B cell (primary cell): ENCODE data around the gene FSHR. TPM values are rescaled to one million over a fixed set of nuclear protein-coding genes. Genes with fewer than 3 reads are reported as not detected.

Source experiments
- ATAC-seq: fragments of 200-7000 bp; cut with Tn5 transposase; one replicate; pipeline ENCODE4 v1.10.0; 2021; ENCODE audit warnings: low read depth, mild to moderate bottlenecking, moderate number of reproducible peaks, moderate library complexity
- CTCF ChIA-PET: fragments of 350-600 bp; sonication (Branson Sonifier 250); formaldehyde crosslinking; loops from one replicate; lab custom pipeline; 2021; ENCODE audit warnings: antibody characterized with exemption, inconsistent platforms; lab: Charles Lee
- POLR2A ChIA-PET: fragments of 350-600 bp; sonication (Branson Sonifier 250); formaldehyde crosslinking; loops from one replicate; lab custom pipeline; 2021; ENCODE audit warnings: antibody characterized with exemption; lab: Charles Lee
- DNase-seq: peaks from one replicate; pipeline ENCODE4 v3.0.0; 2013
- H2AFZ ChIP-seq: 2 replicates; pipeline ENCODE4 v1.6.1; 2012; ENCODE audit warnings: mild to moderate bottlenecking, low read depth, low read length; ENCODE audit not compliant: insufficient read depth, poor library complexity, severe bottlenecking
- H3K27ac ChIP-seq, 2 donors: 1 replicate in 1 of 2; 2 replicates in 1 of 2; pipeline ENCODE4 v1.5.1; 2012 to 2013; ENCODE audit warnings: low read length in 2 of 2, mild to moderate bottlenecking in 2 of 2, moderate library complexity in 1 of 2
- H3K27me3 ChIP-seq, 4 experiments: fragments of 200-600 bp in 1 of 4; sonication (generic) in 1 of 4; replicated peaks in 1 of 4; 1 replicate in 2 of 4; 2 replicates in 2 of 4; pipeline versions ENCODE4 v1.6.1 to v1.7.0; 2013 to 2016; ENCODE audit warnings: low read length in 3 of 4, mild to moderate bottlenecking in 2 of 4, mixed read lengths in 1 of 4, moderate library complexity in 1 of 4; ENCODE audit not compliant: insufficient read depth in 4 of 4, control insufficient read depth in 3 of 4; ENCODE audit errors: control extremely low read depth in 1 of 4
- H3K36me3 ChIP-seq, 2 experiments: replicated peaks in 1 of 2; 1 replicate in 1 of 2; 2 replicates in 1 of 2; pipeline versions ENCODE4 v1.6.1 to v1.7.1; 2013; ENCODE audit warnings: low read length in 1 of 2; ENCODE audit not compliant: insufficient read depth in 2 of 2, control insufficient read depth in 1 of 2; ENCODE audit errors: control extremely low read depth in 1 of 2, extremely low read depth in 1 of 2
- H3K4me1 ChIP-seq, 2 donors: fragments of 200-600 bp in 1 of 2; sonication (generic) in 1 of 2; 1 replicate in 1 of 2; 2 replicates in 1 of 2; pipeline versions ENCODE4 v1.5.1 to v1.6.1; 2013 to 2017; ENCODE audit warnings: low read length in 2 of 2; ENCODE audit not compliant: control insufficient read depth in 2 of 2, insufficient read depth in 2 of 2
- H3K4me2 ChIP-seq: replicated peaks from 2 replicates; pipeline ENCODE3; 2012; ENCODE audit warnings: mild to moderate bottlenecking, low read depth, low read length; ENCODE audit not compliant: poor library complexity, severe bottlenecking
- H3K4me3 ChIP-seq, 5 experiments: fragments of 200-600 bp in 1 of 5; sonication (generic) in 1 of 5; 1 replicate in 3 of 5; 2 replicates in 2 of 5; pipeline versions ENCODE4 v1.5.1 to v1.7.0; 2011 to 2016; ENCODE audit warnings: low read length in 4 of 5, mild to moderate bottlenecking in 4 of 5, low read depth in 2 of 5, control low read depth in 1 of 5, moderate library complexity in 1 of 5; ENCODE audit not compliant: insufficient read depth in 1 of 5; ENCODE audit errors: control extremely low read depth in 1 of 5, extremely low read depth in 1 of 5
- H3K79me2 ChIP-seq: fragments of 200-600 bp; sonication (generic); one replicate; pipeline ENCODE4 v1.6.0; 2016; ENCODE audit warnings: low read length; ENCODE audit not compliant: control insufficient read depth, insufficient read depth
- H3K9ac ChIP-seq: fragments of 200-600 bp; sonication (generic); 2 replicates; pipeline ENCODE4 v1.6.1; 2017; ENCODE audit warnings: mild to moderate bottlenecking, low read length, moderate library complexity
- H3K9me3 ChIP-seq, 3 donors: one replicate each; pipeline versions ENCODE4 v1.6.1 to v1.7.1; 2013; ENCODE audit warnings: low read length in 2 of 3; ENCODE audit not compliant: control insufficient read depth in 2 of 3, insufficient read depth in 1 of 3; ENCODE audit errors: control extremely low read depth in 1 of 3
- H4K20me1 ChIP-seq: 2 replicates; pipeline ENCODE4 v1.6.0; 2012; ENCODE audit warnings: mild to moderate bottlenecking, low read length; ENCODE audit not compliant: insufficient read depth, control insufficient read depth, poor library complexity, severe bottlenecking
- H3K27ac Mint-ChIP-seq: one replicate; pipeline ENCODE4 v1.8.0; 2021; ENCODE audit warnings: mixed read lengths
- H3K27me3 Mint-ChIP-seq: one replicate; pipeline ENCODE4 v1.8.0; 2021; ENCODE audit warnings: mixed read lengths
- H3K4me1 Mint-ChIP-seq: one replicate; pipeline ENCODE4 v1.8.0; 2021; ENCODE audit warnings: mixed read lengths
- H3K4me3 Mint-ChIP-seq: one replicate; pipeline ENCODE4 v1.8.0; 2021; ENCODE audit warnings: mixed read lengths
- H3K9me3 Mint-ChIP-seq: one replicate; pipeline ENCODE4 v1.8.0; 2022; ENCODE audit warnings: mixed read lengths; ENCODE audit not compliant: insufficient read depth
- CTCF ChIP-seq: fragments of 200-600 bp; IDR thresholded peaks from one replicate; pipeline ENCODE4 v1.8.0; 2022; ENCODE audit warnings: antibody characterized with exemption, mild to moderate bottlenecking
- EZH2 ChIP-seq: IDR thresholded peaks from 2 replicates; pipeline ENCODE4 v1.6.1; 2012; ENCODE audit warnings: borderline replicate concordance, low read depth, mild to moderate bottlenecking, moderate library complexity, low read length; ENCODE audit not compliant: insufficient read depth, poor library complexity, severe bottlenecking
- WGBS: methylation state at CpG from one replicate; pipeline ENCODE4 v1.1.5; 2013; ENCODE audit warnings: missing lambda C conversion rate; ENCODE audit not compliant: insufficient coverage; 5-methylcytosine and 5-hydroxymethylcytosine counted together
- intact Hi-C: fragments of 100-400 bp; cut with micrococcal nuclease; formaldehyde crosslinking; loops from one replicate; pipeline ENCODE4 v1.10.0; 2022
- polyA plus RNA-seq: library from polyadenylated mRNA; depleted of rRNA; stranded (reverse); fragments of >200 nt; gene quantifications from 2 replicates; pipeline ENCODE4 v1.2.3, GENCODE V29; 2012
- total RNA-seq, 2 donors: library from RNA; stranded (reverse); fragments of 120-200 nt in 1 of 2; gene quantifications; 1 replicate in 1 of 2; 2 replicates in 1 of 2; pipeline versions ENCODE4 v1.2.3 to v1.2.4, GENCODE V29; 2013 to 2022

Gene FSHR
- total and polyA plus RNA-seq, 2 donors (not counting 1 experiment from before 2014, with no cell fraction given), result not detected

GRCh38 chr2:49167131-49167530 is 12.8 kb upstream of the FSHR start:
- no peaks in the 10 kb centered on the region for H3K27me3 Mint-ChIP-seq

GRCh38 chr2:49165662-49166061 is 11.3 kb upstream of the FSHR start:
- Histone ChIP-seq H2AFZ (no peak overlapping the region), H3K79me2 (no peaks in the 10 kb centered on the region), H3K9ac (no peak overlapping the region), H3K4me2 (no peak overlapping the region), H3K4me3 (no peak overlapping the region), H3K27me3 (no peaks in the 10 kb centered on the region), H3K4me1 (no peaks in the 10 kb centered on the region), H3K36me3 (no peaks in the 10 kb centered on the region), H4K20me1 (no peaks in the 10 kb centered on the region), H3K9me3 (peaks cover 0 to 6% (median 0%) of the 10 kb centered on the region in 3 donors), H3K27ac (no peak overlapping the region)
- CTCF ChIA-PET, result no interaction called here
- no peak for TF ChIP-seq CTCF
- TF ChIP-seq EZH2, result no peak
- H3K27ac Mint-ChIP-seq, result no peak overlapping the region
- WGBS, result 60% methylated on average over 1 of the region's 3 CpGs
- no peaks in the 10 kb centered on the region for H3K4me1 Mint-ChIP-seq
- ATAC-seq (no peak), DNase-seq (no peak)
- peaks cover 8% of the 10 kb centered on the region for H3K9me3 Mint-ChIP-seq
- POLR2A ChIA-PET, result no interaction called here
- no peaks in the 10 kb centered on the region for H3K27me3 Mint-ChIP-seq
- intact Hi-C loops, result no loop called here
- no peak overlapping the region for H3K4me3 Mint-ChIP-seq

More at GRCh38 chr2:49167131-49167530, 12.8 kb upstream of the FSHR start:
- H3K4me3 ChIP-seq, result no peak overlapping the region
- H3K36me3 ChIP-seq, result no peaks in the 10 kb centered on the region
- H3K4me1 Mint-ChIP-seq, result no peaks in the 10 kb centered on the region
- POLR2A ChIA-PET, result no interaction called here
- no peaks in the 10 kb centered on the region for H3K4me1 ChIP-seq
- no peaks in the 10 kb centered on the region for H3K27me3 ChIP-seq
- H3K4me2 ChIP-seq, result no peak overlapping the region
- no peak overlapping the region for H3K27ac Mint-ChIP-seq
- DNase-seq (no peak), ATAC-seq (no peak)
- no peak for TF ChIP-seq CTCF
- no peak for TF ChIP-seq EZH2
- peaks cover 0 to 6% (median 0%) of the 10 kb centered on the region in 3 donors for H3K9me3 ChIP-seq
- no peaks in the 10 kb centered on the region for H4K20me1 ChIP-seq
- H3K4me3 Mint-ChIP-seq, result no peak overlapping the region
- CTCF ChIA-PET, result no interaction called here
- peaks cover 9% of the 10 kb centered on the region for H3K9me3 Mint-ChIP-seq
- H3K9ac ChIP-seq, result no peak overlapping the region
- no peak overlapping the region for H3K27ac ChIP-seq
- no peaks in the 10 kb centered on the region for H3K79me2 ChIP-seq
- intact Hi-C loops, result no loop called here
- no peak overlapping the region for H2AFZ ChIP-seq
